Stomach (tissue), 4 donors: ENCODE measurements around the gene IBA57.

ENCODE experiments used
- POLR2AphosphoS5 ChIP-seq, 3 donors: sonication (generic); formaldehyde crosslinking; IDR thresholded peaks; one replicate each; pipeline ENCODE4 v1.6.1; 2016; ENCODE audit warnings: antibody characterized with exemption in 3 of 3
- TF ChIP-seq, protein P1 (sequence below), 7 experiments: fragments of 450-650 bp in 4 of 7; fragments of 200-600 bp in 3 of 7; sonication (generic) in 3 of 7; IDR thresholded peaks; one replicate each; pipeline ENCODE4 v1.5.1; 2016 to 2019; ENCODE audit warnings: antibody characterized with exemption in 7 of 7, control low read depth in 2 of 7, mild to moderate bottlenecking in 1 of 7

DNA sequence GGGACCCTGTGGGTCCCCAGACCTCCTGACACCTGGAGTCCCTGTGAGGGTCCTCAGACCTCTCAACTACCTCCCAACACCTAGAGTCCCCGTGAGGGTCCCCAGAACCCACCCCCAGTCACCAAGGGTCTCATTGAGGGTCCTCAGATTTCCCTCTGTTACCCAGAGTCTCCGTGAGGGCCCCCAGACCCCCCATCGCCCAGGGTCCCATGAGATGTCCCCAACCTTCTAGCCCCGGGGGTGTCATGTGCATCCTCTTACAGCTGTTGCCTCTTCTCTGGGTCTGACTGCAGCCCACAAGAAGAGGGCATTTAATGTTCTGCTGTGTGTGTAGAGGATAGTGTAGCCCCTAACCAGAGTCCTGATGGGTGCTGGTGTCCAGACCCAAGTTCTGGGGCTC is 17.8 kb upstream of the IBA57 start:
- TF ChIP-seq, protein P1, sequence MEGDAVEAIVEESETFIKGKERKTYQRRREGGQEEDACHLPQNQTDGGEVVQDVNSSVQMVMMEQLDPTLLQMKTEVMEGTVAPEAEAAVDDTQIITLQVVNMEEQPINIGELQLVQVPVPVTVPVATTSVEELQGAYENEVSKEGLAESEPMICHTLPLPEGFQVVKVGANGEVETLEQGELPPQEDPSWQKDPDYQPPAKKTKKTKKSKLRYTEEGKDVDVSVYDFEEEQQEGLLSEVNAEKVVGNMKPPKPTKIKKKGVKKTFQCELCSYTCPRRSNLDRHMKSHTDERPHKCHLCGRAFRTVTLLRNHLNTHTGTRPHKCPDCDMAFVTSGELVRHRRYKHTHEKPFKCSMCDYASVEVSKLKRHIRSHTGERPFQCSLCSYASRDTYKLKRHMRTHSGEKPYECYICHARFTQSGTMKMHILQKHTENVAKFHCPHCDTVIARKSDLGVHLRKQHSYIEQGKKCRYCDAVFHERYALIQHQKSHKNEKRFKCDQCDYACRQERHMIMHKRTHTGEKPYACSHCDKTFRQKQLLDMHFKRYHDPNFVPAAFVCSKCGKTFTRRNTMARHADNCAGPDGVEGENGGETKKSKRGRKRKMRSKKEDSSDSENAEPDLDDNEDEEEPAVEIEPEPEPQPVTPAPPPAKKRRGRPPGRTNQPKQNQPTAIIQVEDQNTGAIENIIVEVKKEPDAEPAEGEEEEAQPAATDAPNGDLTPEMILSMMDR (IDR thresholded peaks at IDR 0.05): no peak
- TF ChIP-seq POLR2AphosphoS5 (IDR thresholded peaks at IDR 0.05): no peak
